ENCODE data around the gene LONRF2.

DNA sequence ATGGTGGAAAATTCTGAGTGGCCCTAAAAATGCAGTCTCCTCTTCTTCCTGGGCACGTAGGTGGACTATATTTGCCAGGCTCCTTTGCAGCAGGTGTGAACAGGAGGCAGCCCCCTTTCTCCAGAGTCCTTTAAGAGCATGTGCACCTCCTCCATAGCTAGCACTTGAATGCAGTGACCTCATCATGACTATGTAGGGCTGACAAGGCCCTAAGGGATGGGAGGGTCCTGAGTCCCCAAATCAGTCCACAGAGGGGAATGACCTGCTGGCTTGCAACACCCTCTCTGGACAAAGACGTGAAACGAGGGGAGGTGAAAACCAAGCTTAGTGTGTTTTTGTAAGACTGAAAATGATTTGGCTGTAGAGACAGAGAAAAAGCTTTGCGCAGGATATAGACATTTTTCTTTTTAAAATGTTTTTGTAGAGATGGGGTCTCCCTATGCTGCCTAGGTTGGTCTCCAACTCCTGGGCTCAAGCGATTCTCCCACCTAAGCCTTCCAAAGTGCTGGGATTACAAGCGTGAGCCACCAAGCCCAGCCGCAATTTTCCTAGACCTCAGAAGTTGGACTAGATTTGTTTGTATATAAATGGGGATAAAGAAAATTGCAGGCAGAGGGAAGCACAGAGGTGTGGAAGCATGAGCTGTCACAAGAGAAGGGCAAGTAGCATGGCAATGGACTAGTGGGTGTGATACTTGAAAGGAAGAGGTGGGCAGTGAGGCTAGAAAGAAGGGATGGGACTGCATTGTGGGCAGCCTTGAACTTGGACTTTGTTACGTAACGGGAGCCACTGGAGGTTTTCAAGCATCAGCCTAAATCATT lies 28.8 kb downstream of the LONRF2 start:
- TF ChIP-seq, protein P1, sequence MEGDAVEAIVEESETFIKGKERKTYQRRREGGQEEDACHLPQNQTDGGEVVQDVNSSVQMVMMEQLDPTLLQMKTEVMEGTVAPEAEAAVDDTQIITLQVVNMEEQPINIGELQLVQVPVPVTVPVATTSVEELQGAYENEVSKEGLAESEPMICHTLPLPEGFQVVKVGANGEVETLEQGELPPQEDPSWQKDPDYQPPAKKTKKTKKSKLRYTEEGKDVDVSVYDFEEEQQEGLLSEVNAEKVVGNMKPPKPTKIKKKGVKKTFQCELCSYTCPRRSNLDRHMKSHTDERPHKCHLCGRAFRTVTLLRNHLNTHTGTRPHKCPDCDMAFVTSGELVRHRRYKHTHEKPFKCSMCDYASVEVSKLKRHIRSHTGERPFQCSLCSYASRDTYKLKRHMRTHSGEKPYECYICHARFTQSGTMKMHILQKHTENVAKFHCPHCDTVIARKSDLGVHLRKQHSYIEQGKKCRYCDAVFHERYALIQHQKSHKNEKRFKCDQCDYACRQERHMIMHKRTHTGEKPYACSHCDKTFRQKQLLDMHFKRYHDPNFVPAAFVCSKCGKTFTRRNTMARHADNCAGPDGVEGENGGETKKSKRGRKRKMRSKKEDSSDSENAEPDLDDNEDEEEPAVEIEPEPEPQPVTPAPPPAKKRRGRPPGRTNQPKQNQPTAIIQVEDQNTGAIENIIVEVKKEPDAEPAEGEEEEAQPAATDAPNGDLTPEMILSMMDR (IDR thresholded peaks at IDR 0.05), result no peak
- TF ChIP-seq POLR2AphosphoS5 (IDR thresholded peaks at IDR 0.05), result no peak
- no peak for TF ChIP-seq POLR2A (IDR thresholded peaks at IDR 0.05)

All from breast epithelium (tissue), 3 donors.